SW 1271 (cell line): Measurements from ENCODE around the gene MARCHF9.
A peak's percentile ranks its signal among the peaks of the same experiment; 100 is the strongest.
"Not testable (repeated sequence)": the region's sequence is repeated elsewhere in the genome, so short reads cannot be mapped to it uniquely, and the experiment has no call there.

Source experiments
- DNase-seq, 2 experiments: peaks; one replicate each; lab custom pipeline; 2025; lab: John Stamatoyannopoulos, UW

The MARCHF9 gene

GRCh38 chr12:57770734-57771133, 15.8 kb downstream of the MARCHF9 start:
- DNase-seq, result no peak

GRCh38 chr12:57771236-57771872, 16.5 kb downstream of the MARCHF9 start:
- DNase-seq, result peak; percentile 88 to 93

GRCh38 chr12:57771873-57772428, 17.0 kb downstream of the MARCHF9 start, which contains the start of gene METTL1:
Gene METTL1 (minus strand): TSS chr12:57772105. CDS start chr12:57772083, 22 bp downstream.
- peak; percentile 94 for DNase-seq

- peak; percentile 76 to 79 for DNase-seq
Measured at GRCh38 chr12:57772429-57773322, 17.8 kb downstream of the MARCHF9 start, which contains the start of gene EEF1AKMT3. Gene EEF1AKMT3 (plus strand): TSS chr12:57772614. CDS start chr12:57772725, 111 bp downstream.

- not testable (repeated sequence) for DNase-seq
Measured at GRCh38 chr12:57774634-57775033, 19.7 kb downstream of the MARCHF9 start.

GRCh38 chr12:57775044-57775443, 20.1 kb downstream of the MARCHF9 start:
- DNase-seq, result no peak

GRCh38 chr12:57775563-57776246, 20.8 kb downstream of the MARCHF9 start:
- DNase-seq, result no peak

GRCh38 chr12:57776247-57776587, 21.3 kb downstream of the MARCHF9 start:
- DNase-seq, result no peak

GRCh38 chr12:57777367-57777766, 22.5 kb downstream of the MARCHF9 start:
- no peak for DNase-seq

GRCh38 chr12:57777911-57778310, 23.0 kb downstream of the MARCHF9 start:
- DNase-seq, result no peak

GRCh38 chr12:57779736-57780135, 24.8 kb downstream of the MARCHF9 start:
- DNase-seq, result no peak

- no peak for DNase-seq
Measured at GRCh38 chr12:57780284-57780897, 25.5 kb downstream of the MARCHF9 start.

- DNase-seq, result no peak
Measured at GRCh38 chr12:57781244-57781643, 26.3 kb downstream of the MARCHF9 start.

GRCh38 chr12:57781801-57782200, 26.9 kb downstream of the MARCHF9 start:
- no peak for DNase-seq

GRCh38 chr12:57782243-57782607, 27.3 kb downstream of the MARCHF9 start:
- DNase-seq, result no peak

- peak; percentile 80 to 90 for DNase-seq
Measured at GRCh38 chr12:57782608-57783465, 27.9 kb downstream of the MARCHF9 start, which contains the start of gene TSFM. Gene TSFM (plus strand): TSS chr12:57782787. CDS start chr12:57782802, 15 bp downstream.

- no peak for DNase-seq
Measured at GRCh38 chr12:57783466-57783801, 28.5 kb downstream of the MARCHF9 start.

GRCh38 chr12:57783861-57784260, 29.0 kb downstream of the MARCHF9 start:
- no peak for DNase-seq

- peak; percentile 28 to 59 for DNase-seq
Measured at GRCh38 chr12:57793920-57794319, 39.0 kb downstream of the MARCHF9 start.

- DNase-seq, result peak in 1 of 2 experiments; percentile 44
Measured at GRCh38 chr12:57795354-57795753, 40.5 kb downstream of the MARCHF9 start.

- DNase-seq, result no peak
Measured at GRCh38 chr12:57796996-57797395, 42.1 kb downstream of the MARCHF9 start.
